ENCODE results near the gene RPP25. TPM values are rescaled to one million over a fixed set of nuclear protein-coding genes. Genes with fewer than 3 reads are reported as not detected.
A peak's percentile ranks its signal among the peaks of the same experiment; 100 is the strongest.

The RPP25 gene
- polyA plus RNA-seq, 1 donor (not counting 4 experiments of a cell fraction or from before 2014, with no cell fraction given): 0.60 TPM

DNA sequence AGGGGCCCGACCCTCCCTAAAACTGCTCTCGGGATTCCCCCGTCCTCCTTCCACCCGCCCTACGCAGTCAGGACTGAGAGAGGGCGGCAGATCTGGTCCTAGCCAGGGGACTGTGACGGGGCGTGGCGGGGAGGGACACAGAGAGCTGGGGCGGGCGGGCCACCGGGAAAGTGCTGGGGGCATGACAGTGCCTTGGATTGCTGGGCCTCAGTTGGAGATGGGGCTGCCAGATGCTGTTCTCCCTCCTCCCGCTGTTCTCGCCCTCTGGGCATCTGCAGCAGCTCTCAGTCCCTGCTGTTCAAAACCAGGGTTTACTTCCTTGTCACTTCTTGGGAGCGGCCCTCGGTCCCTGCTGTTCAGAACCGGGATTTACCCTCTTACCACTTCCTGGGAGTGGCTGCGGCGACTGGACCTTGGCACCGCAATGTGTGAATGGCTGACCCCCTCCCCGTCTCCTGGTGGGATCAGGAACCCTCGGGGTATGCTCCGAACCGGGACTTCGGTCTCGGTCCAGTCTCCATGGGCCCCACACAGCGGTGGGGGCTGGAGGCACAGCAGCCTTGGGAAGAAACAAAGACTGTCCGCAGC, 1.8 kb upstream of the RPP25 start:
- peaks cover 9% of the 10 kb centered on the region for H3K4me1 ChIP-seq (ENCODE audit: control insufficient read depth, extremely low read depth, insufficient read depth, low read length)
- FAIRE-seq (no peak), DNase-seq (ENCODE audit: low read depth, low spot score) (no peak)
- H4K20me1 ChIP-seq (ENCODE audit: control insufficient read depth, extremely low read depth, insufficient read depth, low read length): no peaks in the 10 kb centered on the region
- no peaks in the 10 kb centered on the region for H3K79me2 ChIP-seq (ENCODE audit: control insufficient read depth, insufficient read depth, low read length)
- peaks cover 39% of the 10 kb centered on the region for H3K27me3 ChIP-seq (ENCODE audit: control insufficient read depth, extremely low read depth, insufficient read depth, low read length)
- H3K9me1 ChIP-seq (ENCODE audit: control insufficient read depth, extremely low read depth, insufficient read depth, low read length): no peaks in the 10 kb centered on the region
- H3K4me3 ChIP-seq (ENCODE audit: control insufficient read depth in 2 of 3, extremely low read depth in 1 of 3, insufficient read depth in 2 of 3, low read depth in 1 of 3, low read length in 3 of 3): peak overlapping the region in 1 of 3 experiments; percentile 32
- H2AFZ ChIP-seq (ENCODE audit: control insufficient read depth, low read length): peak overlapping the region; percentile 8
- no peaks in the 10 kb centered on the region for H3K9me3 ChIP-seq (ENCODE audit: control insufficient read depth, low read depth, low read length)
- no peak overlapping the region for H3K9ac ChIP-seq (ENCODE audit: control insufficient read depth, extremely low read depth, insufficient read depth, low read length)
- peak overlapping the region; percentile 74 for H3K4me2 ChIP-seq (ENCODE audit: control insufficient read depth, extremely low read depth, insufficient read depth, low read depth, low read length)
- TF ChIP-seq, protein P1, sequence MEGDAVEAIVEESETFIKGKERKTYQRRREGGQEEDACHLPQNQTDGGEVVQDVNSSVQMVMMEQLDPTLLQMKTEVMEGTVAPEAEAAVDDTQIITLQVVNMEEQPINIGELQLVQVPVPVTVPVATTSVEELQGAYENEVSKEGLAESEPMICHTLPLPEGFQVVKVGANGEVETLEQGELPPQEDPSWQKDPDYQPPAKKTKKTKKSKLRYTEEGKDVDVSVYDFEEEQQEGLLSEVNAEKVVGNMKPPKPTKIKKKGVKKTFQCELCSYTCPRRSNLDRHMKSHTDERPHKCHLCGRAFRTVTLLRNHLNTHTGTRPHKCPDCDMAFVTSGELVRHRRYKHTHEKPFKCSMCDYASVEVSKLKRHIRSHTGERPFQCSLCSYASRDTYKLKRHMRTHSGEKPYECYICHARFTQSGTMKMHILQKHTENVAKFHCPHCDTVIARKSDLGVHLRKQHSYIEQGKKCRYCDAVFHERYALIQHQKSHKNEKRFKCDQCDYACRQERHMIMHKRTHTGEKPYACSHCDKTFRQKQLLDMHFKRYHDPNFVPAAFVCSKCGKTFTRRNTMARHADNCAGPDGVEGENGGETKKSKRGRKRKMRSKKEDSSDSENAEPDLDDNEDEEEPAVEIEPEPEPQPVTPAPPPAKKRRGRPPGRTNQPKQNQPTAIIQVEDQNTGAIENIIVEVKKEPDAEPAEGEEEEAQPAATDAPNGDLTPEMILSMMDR (optimal IDR thresholded peaks at IDR 0.05 in 1 of 3, IDR thresholded peaks at IDR 0.05 in 1 of 3, conservative IDR thresholded peaks at IDR 0.05 in 1 of 3; ENCODE audit: extremely low read depth in 1 of 3, insufficient read depth in 2 of 3, low read length in 3 of 3): peak in 1 of 3 experiments; percentile 8
- TF ChIP-seq EZH2 (IDR thresholded peaks at IDR 0.05; ENCODE audit: low read length): no peak
- dilution Hi-C loops (cut with MboI; ENCODE audit: extremely low pct_ligation_motif_present, low sequenced_read_pairs): no loop called here
- H3K36me3 ChIP-seq (ENCODE audit: control insufficient read depth in 2 of 2, extremely low read depth in 1 of 2, insufficient read depth in 2 of 2, low read length in 2 of 2): no peaks in the 10 kb centered on the region
- H3K27ac ChIP-seq (ENCODE audit: control insufficient read depth, insufficient read depth, low read length): no peak overlapping the region

DNA sequence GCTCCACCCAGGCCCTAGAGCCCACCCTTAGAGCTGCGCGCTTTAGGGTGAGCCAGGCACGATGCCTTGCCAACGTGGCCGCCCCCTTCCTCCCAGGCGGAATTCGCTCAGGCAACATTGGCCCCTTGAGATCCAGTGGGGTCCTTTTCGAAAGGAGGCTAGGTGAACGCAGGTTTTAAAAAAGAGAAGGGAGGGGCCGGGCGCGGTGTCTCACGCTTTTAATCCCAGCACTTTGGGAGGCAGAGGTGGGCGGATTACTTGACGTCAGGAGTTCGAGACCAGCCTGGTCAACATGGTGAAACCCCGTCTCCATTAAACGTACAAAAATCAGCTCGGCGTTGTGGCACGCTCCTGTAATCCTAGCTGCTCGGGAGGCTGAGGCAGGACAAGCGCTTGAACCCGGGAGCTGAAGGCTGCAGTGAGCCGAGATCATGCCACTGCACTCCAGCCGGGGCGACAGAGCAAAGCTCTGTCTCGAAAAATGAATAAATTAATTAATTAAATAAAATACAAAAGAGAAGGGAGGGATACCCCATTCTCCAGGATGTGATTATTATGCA, 984 bp upstream of the RPP25 start:
- H3K9me3 ChIP-seq (ENCODE audit: control insufficient read depth, low read depth, low read length): no peaks in the 10 kb centered on the region
- no peak overlapping the region for H3K9ac ChIP-seq (ENCODE audit: control insufficient read depth, extremely low read depth, insufficient read depth, low read length)
- DNase-seq (ENCODE audit: low read depth, low spot score) (no peak), FAIRE-seq (no peak)
- TF ChIP-seq, protein P1 (optimal IDR thresholded peaks at IDR 0.05 in 1 of 3, IDR thresholded peaks at IDR 0.05 in 1 of 3, conservative IDR thresholded peaks at IDR 0.05 in 1 of 3; ENCODE audit: extremely low read depth in 1 of 3, insufficient read depth in 2 of 3, low read length in 3 of 3): no peak
- TF ChIP-seq EZH2 (IDR thresholded peaks at IDR 0.05; ENCODE audit: low read length): peak; percentile 14
- no peak overlapping the region for H3K27ac ChIP-seq (ENCODE audit: control insufficient read depth, insufficient read depth, low read length)
- H3K4me1 ChIP-seq (ENCODE audit: control insufficient read depth, extremely low read depth, insufficient read depth, low read length): peaks cover 9% of the 10 kb centered on the region
- no peaks in the 10 kb centered on the region for H3K36me3 ChIP-seq (ENCODE audit: control insufficient read depth in 2 of 2, extremely low read depth in 1 of 2, insufficient read depth in 2 of 2, low read length in 2 of 2)
- H3K79me2 ChIP-seq (ENCODE audit: control insufficient read depth, insufficient read depth, low read length): no peaks in the 10 kb centered on the region
- no peaks in the 10 kb centered on the region for H4K20me1 ChIP-seq (ENCODE audit: control insufficient read depth, extremely low read depth, insufficient read depth, low read length)
- peak overlapping the region; percentile 36 to 69 (median 51) for H3K4me3 ChIP-seq (ENCODE audit: control insufficient read depth in 2 of 3, extremely low read depth in 1 of 3, insufficient read depth in 2 of 3, low read depth in 1 of 3, low read length in 3 of 3)
- no peaks in the 10 kb centered on the region for H3K9me1 ChIP-seq (ENCODE audit: control insufficient read depth, extremely low read depth, insufficient read depth, low read length)
- H3K27me3 ChIP-seq (ENCODE audit: control insufficient read depth, extremely low read depth, insufficient read depth, low read length): peaks cover 39% of the 10 kb centered on the region
- peak overlapping the region; percentile 56 for H2AFZ ChIP-seq (ENCODE audit: control insufficient read depth, low read length)
- dilution Hi-C loops (cut with MboI; ENCODE audit: extremely low pct_ligation_motif_present, low sequenced_read_pairs): no loop called here
- H3K4me2 ChIP-seq (ENCODE audit: control insufficient read depth, extremely low read depth, insufficient read depth, low read depth, low read length): peak overlapping the region; percentile 74

Measured in keratinocyte (primary cell).